GM23248 (cell line): Measurements from ENCODE around the gene CCBE1. TPM values are rescaled to one million over a fixed set of nuclear protein-coding genes. Genes with fewer than 3 reads are reported as not detected.

Experiments used
- DNase-seq: peaks from one replicate; pipeline ENCODE4 v3.0.0-alpha.2; 2015
- H2AFZ ChIP-seq: fragments of 200-600 bp; sonication (generic); 2 replicates; pipeline ENCODE4 v1.6.1; 2016; ENCODE audit warnings: antibody characterized with exemption
- H3F3A ChIP-seq: fragments of 200-600 bp; sonication (generic); 2 replicates; pipeline ENCODE4 v1.6.1; 2016; ENCODE audit warnings: mild to moderate bottlenecking, antibody characterized with exemption, mixed run types; ENCODE audit not compliant: insufficient read depth
- H3K27ac ChIP-seq: fragments of 200-600 bp; sonication (generic); 2 replicates; pipeline ENCODE4 v1.5.1; 2016; ENCODE audit warnings: mild to moderate bottlenecking
- H3K27me3 ChIP-seq: fragments of 200-600 bp; sonication (generic); replicated peaks from 2 replicates; pipeline ENCODE4 v1.6.1; 2016; ENCODE audit warnings: mild to moderate bottlenecking; ENCODE audit not compliant: insufficient read depth
- H3K36me3 ChIP-seq: fragments of 200-600 bp; sonication (generic); 2 replicates; pipeline ENCODE4 v1.6.1; 2016; ENCODE audit warnings: low read depth, mild to moderate bottlenecking
- H3K4me1 ChIP-seq: fragments of 200-600 bp; sonication (generic); 2 replicates; pipeline ENCODE4 v1.6.1; 2016; ENCODE audit warnings: mild to moderate bottlenecking; ENCODE audit not compliant: insufficient read depth
- H3K4me2 ChIP-seq: fragments of 200-600 bp; sonication (generic); one replicate; pipeline ENCODE4 v1.6.1; 2016; ENCODE audit warnings: mild to moderate bottlenecking; ENCODE audit not compliant: unreplicated experiment
- H3K4me3 ChIP-seq: fragments of 200-600 bp; sonication (generic); 2 replicates; pipeline ENCODE4 v1.5.1; 2016; ENCODE audit warnings: mild to moderate bottlenecking
- H3K79me2 ChIP-seq: fragments of 200-600 bp; sonication (generic); 2 replicates; pipeline ENCODE4 v1.6.1; 2016; ENCODE audit warnings: mild to moderate bottlenecking; ENCODE audit not compliant: insufficient read depth
- H3K9ac ChIP-seq: fragments of 200-600 bp; sonication (generic); 2 replicates; pipeline ENCODE4 v1.6.1; 2016; ENCODE audit warnings: mild to moderate bottlenecking
- H3K9me2 ChIP-seq: fragments of 200-600 bp; sonication (generic); 2 replicates; pipeline ENCODE4 v1.6.1; 2016; ENCODE audit warnings: mixed run types, mild to moderate bottlenecking, moderate library complexity; ENCODE audit not compliant: insufficient read depth
- H3K9me3 ChIP-seq: fragments of 200-600 bp; sonication (generic); one replicate; pipeline ENCODE4 v1.6.1; 2017; ENCODE audit warnings: low read depth
- H4K20me1 ChIP-seq: fragments of 200-600 bp; sonication (generic); 2 replicates; pipeline ENCODE4 v1.6.0; 2016; ENCODE audit not compliant: insufficient read depth
- EZH2 ChIP-seq: fragments of 200-600 bp; sonication (generic); IDR thresholded peaks from 2 replicates; pipeline ENCODE4 v1.6.1; 2018; ENCODE audit warnings: antibody characterized with exemption, mild to moderate bottlenecking; ENCODE audit not compliant: insufficient read depth, poor library complexity, severe bottlenecking
- EZH2phosphoT487 ChIP-seq: fragments of 200-600 bp; sonication (generic); IDR thresholded peaks from 2 replicates; pipeline ENCODE4 v1.6.1; 2018; ENCODE audit warnings: antibody characterized with exemption, moderate library complexity, mild to moderate bottlenecking, low read depth; ENCODE audit not compliant: insufficient read depth
- WGBS, 2 experiments: methylation state at CpG; one replicate each; pipeline ENCODE4 v1.1.6; 2015 to 2017; ENCODE audit warnings: low lambda C conversion rate in 2 of 2, low coverage in 1 of 2; ENCODE audit errors: missing lambda C conversion rate in 2 of 2; 5-methylcytosine and 5-hydroxymethylcytosine counted together
- in situ Hi-C: fragments of 300-500 bp; cut with MboI; formaldehyde crosslinking; loops from 2 replicates; pipeline ENCODE4 v1.15.0; 2020
- polyA plus RNA-seq: library from polyadenylated mRNA; unstranded; fragments of >200 nt; fragmentation: Nextera tagmentation; extraction: Ambion mirVana; gene quantifications from 2 replicates; pipeline ENCODE4 v1.2.1, GENCODE V29; 2016
- total RNA-seq: library from RNA; depleted of rRNA; stranded (reverse); fragments of >200 nt; shearing (Covaris generic); gene quantifications from 2 replicates; pipeline ENCODE4 v1.2.3, GENCODE V29; 2014

The CCBE1 gene
- total and polyA plus RNA-seq, 2 experiments from 2014 or later, result 16.6 to 33.6 TPM

- TF ChIP-seq EZH2 (no peak), EZH2phosphoT487 (no peak)
- Histone ChIP-seq H3K4me3 (no peak overlapping the region), H3K9ac (no peak overlapping the region), H3F3A (no peaks in the 10 kb centered on the region), H3K27ac (no peak overlapping the region), H3K9me2 (no peaks in the 10 kb centered on the region), H3K36me3 (no peaks in the 10 kb centered on the region), H2AFZ (no peak overlapping the region), H4K20me1 (no peaks in the 10 kb centered on the region), H3K4me1 (no peaks in the 10 kb centered on the region), H3K9me3 (no peaks in the 10 kb centered on the region), H3K4me2 (no peak overlapping the region), H3K27me3 (no peaks in the 10 kb centered on the region), H3K79me2 (no peaks in the 10 kb centered on the region)
- peak; percentile 42 for DNase-seq
- in situ Hi-C loops, result no loop called here
- WGBS, 2 experiments, result 67 to 76% methylated on average over 1 of the region's 1 CpG
Observed at GRCh38 chr18:59733421-59733820, 36.2 kb upstream of the CCBE1 start.

- Histone ChIP-seq H3K4me1 (no peaks in the 10 kb centered on the region), H3K9ac (no peak overlapping the region), H3F3A (peaks cover 7% of the 10 kb centered on the region; the same call in 1 of the 2 replicates), H3K4me3 (no peak overlapping the region), H2AFZ (no peak overlapping the region), H3K36me3 (no peaks in the 10 kb centered on the region), H3K9me3 (no peaks in the 10 kb centered on the region), H3K27ac (no peak overlapping the region), H3K79me2 (no peaks in the 10 kb centered on the region), H3K9me2 (no peaks in the 10 kb centered on the region), H3K4me2 (no peak overlapping the region), H3K27me3 (no peaks in the 10 kb centered on the region), H4K20me1 (no peaks in the 10 kb centered on the region)
- WGBS, 2 experiments, result 40 to 48% methylated on average over 1 of the region's 1 CpG
- no peak for DNase-seq
- in situ Hi-C loops, result no loop called here
- TF ChIP-seq EZH2phosphoT487, result no peak
- no peak for TF ChIP-seq EZH2
Observed at GRCh38 chr18:59730896-59731295, 33.7 kb upstream of the CCBE1 start.

- Histone ChIP-seq H3K9me2 (no peaks in the 10 kb centered on the region), H3K79me2 (no peaks in the 10 kb centered on the region), H3K9ac (no peak overlapping the region), H4K20me1 (no peaks in the 10 kb centered on the region), H2AFZ (no peak overlapping the region), H3K27me3 (no peaks in the 10 kb centered on the region), H3K4me2 (no peak overlapping the region), H3K4me1 (peaks cover 9% of the 10 kb centered on the region), H3K36me3 (no peaks in the 10 kb centered on the region), H3K4me3 (no peak overlapping the region), H3K27ac (no peak overlapping the region), H3K9me3 (no peaks in the 10 kb centered on the region), H3F3A (peaks cover 13% of the 10 kb centered on the region; the same call in 1 of the 2 replicates)
- no peak for DNase-seq
- in situ Hi-C loops, result no loop called here
- 98 to 100% methylated on average over 3 of the region's 3 CpGs for WGBS, 2 experiments
- TF ChIP-seq EZH2 (no peak), EZH2phosphoT487 (no peak)
Observed at GRCh38 chr18:59729781-59730180, 32.6 kb upstream of the CCBE1 start.

- Histone ChIP-seq H2AFZ (no peak overlapping the region), H3K9ac (no peak overlapping the region), H3K9me2 (no peaks in the 10 kb centered on the region), H3K4me3 (no peak overlapping the region), H3K27ac (no peak overlapping the region), H3K4me2 (no peak overlapping the region), H4K20me1 (no peaks in the 10 kb centered on the region), H3K36me3 (no peaks in the 10 kb centered on the region), H3K9me3 (no peaks in the 10 kb centered on the region), H3K4me1 (peaks cover 19% of the 10 kb centered on the region), H3K27me3 (no peaks in the 10 kb centered on the region), H3K79me2 (no peaks in the 10 kb centered on the region), H3F3A (peaks cover 13% of the 10 kb centered on the region; the same call in 1 of the 2 replicates)
- in situ Hi-C loops, result no loop called here
- TF ChIP-seq EZH2, result no peak
- TF ChIP-seq EZH2phosphoT487, result no peak
- WGBS, 2 experiments, result 61 to 62% methylated on average over 5 of the region's 5 CpGs
- no peak for DNase-seq
Observed at GRCh38 chr18:59728816-59729215, 31.6 kb upstream of the CCBE1 start.

GRCh38 chr18:59725142-59725541 is 27.9 kb upstream of the CCBE1 start:
- H3K9ac ChIP-seq, result no peak overlapping the region

More at GRCh38 chr18:59725142-59725541, 27.9 kb upstream of the CCBE1 start:
- Histone ChIP-seq H3K4me2 (peak overlapping the region; percentile 22), H3K27me3 (no peaks in the 10 kb centered on the region), H3F3A (peaks cover 18% of the 10 kb centered on the region), H3K4me1 (peaks cover 28% of the 10 kb centered on the region), H3K9me3 (no peaks in the 10 kb centered on the region), H3K9me2 (no peaks in the 10 kb centered on the region), H2AFZ (peak overlapping the region; percentile 27; the same call in 1 of the 2 replicates), H3K27ac (peak overlapping the region; percentile 9; the same call in 1 of the 2 replicates), H3K36me3 (no peaks in the 10 kb centered on the region), H3K79me2 (no peaks in the 10 kb centered on the region), H3K4me3 (no peak overlapping the region), H4K20me1 (no peaks in the 10 kb centered on the region)
- DNase-seq, result peak; percentile 47
- TF ChIP-seq EZH2phosphoT487 (no peak), EZH2 (no peak)
- in situ Hi-C loops, result no loop called here
